Astrocyte of the spinal cord (primary cell): ENCODE data around the gene ISL2.

ENCODE experiments used
- DNase-seq: peaks from one replicate; pipeline ENCODE4 v3.0.0; 2011; ENCODE audit warnings: low read depth, low spot score
- H3K4me3 ChIP-seq: 2 replicates; pipeline ENCODE4 v1.5.1; 2011; ENCODE audit warnings: low read depth, mild to moderate bottlenecking, low read length, moderate library complexity
- CTCF ChIP-seq: IDR thresholded peaks from 2 replicates; pipeline ENCODE4 v1.5.1; 2012; ENCODE audit warnings: low read depth, mild to moderate bottlenecking, low read length, inconsistent platforms
- in situ Hi-C: cut with HindIII; loops from 2 replicates; pipeline ENCODE4 v1.10.0; 2017; ENCODE audit warnings: low sequenced_read_pairs

ISL2 gene

GRCh38 chr15:76376816-76377215 is 40.2 kb downstream of the ISL2 start:
- DNase-seq = no peak
- TF ChIP-seq CTCF = no peak
- no peak overlapping the region for H3K4me3 ChIP-seq
- in situ Hi-C loops = no loop called here

GRCh38 chr15:76377217-76377616 is 40.6 kb downstream of the ISL2 start:
- DNase-seq = no peak
- TF ChIP-seq CTCF = no peak
- in situ Hi-C loops = no loop called here
- H3K4me3 ChIP-seq = no peak overlapping the region

GRCh38 chr15:76377751-76378150 is 41.2 kb downstream of the ISL2 start:
- H3K4me3 ChIP-seq = no peak overlapping the region
- in situ Hi-C loops = no loop called here
- TF ChIP-seq CTCF = no peak
- no peak for DNase-seq

GRCh38 chr15:76378691-76379090 is 42.1 kb downstream of the ISL2 start:
- no peak overlapping the region for H3K4me3 ChIP-seq
- no peak for TF ChIP-seq CTCF
- in situ Hi-C loops = no loop called here
- DNase-seq = no peak

DNA sequence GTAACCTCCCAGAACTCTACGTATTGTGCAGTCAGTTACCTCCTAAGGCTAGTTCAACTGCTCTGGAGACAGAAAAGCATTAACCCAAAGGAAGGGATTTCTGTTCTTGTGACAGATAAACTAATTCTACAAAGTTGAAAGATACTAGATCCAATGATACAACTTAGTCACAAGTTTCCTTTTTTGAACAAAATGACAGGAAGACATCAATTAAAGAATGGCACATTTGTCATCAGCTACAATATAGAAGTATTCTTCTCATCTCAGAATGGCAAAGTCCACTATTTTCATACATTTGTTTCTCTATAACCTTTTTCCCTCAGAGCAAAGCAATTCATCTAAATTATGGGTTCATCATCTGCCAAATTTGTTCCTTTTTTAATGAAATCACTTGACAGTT is 43.7 kb downstream of the ISL2 start:
- in situ Hi-C loops = no loop called here

GRCh38 chr15:76381366-76381765 is 44.8 kb downstream of the ISL2 start:
- in situ Hi-C loops = no loop called here
- no peak overlapping the region for H3K4me3 ChIP-seq
- TF ChIP-seq CTCF = no peak
- DNase-seq = no peak

More for the DNA sequence above, 43.7 kb downstream of the ISL2 start:
- no peak overlapping the region for H3K4me3 ChIP-seq
- DNase-seq = no peak
- no peak for TF ChIP-seq CTCF
